ENCODE measurements around the gene AKAP5.
"Not testable (repeated sequence)": the region's sequence is repeated elsewhere in the genome, so short reads cannot be mapped to it uniquely, and the experiment has no call there.

Gene AKAP5

GRCh38 chr14:64503434-64504309 lies 38.4 kb downstream of the AKAP5 start, which contains the start of gene ZBTB25:
Gene ZBTB25 (minus strand): TSS chr14:64503838. CDS start chr14:64490533, 13,305 bp downstream.
- peak; percentile 83 for DNase-seq (ENCODE audit: low spot score)

- DNase-seq (ENCODE audit: low spot score): peak; percentile 87
These were observed 39.1 kb downstream of the AKAP5 start, which contains the start of gene ZBTB1 for GRCh38 chr14:64504310-64504896. Gene ZBTB1 (plus strand): TSS chr14:64504770. CDS start chr14:64521505, 16,735 bp downstream.

- peak; percentile 85 for DNase-seq (ENCODE audit: low spot score)
These were observed 39.8 kb downstream of the AKAP5 start for GRCh38 chr14:64504897-64505794.

- no peak for DNase-seq (ENCODE audit: low spot score)
These were observed 41.4 kb downstream of the AKAP5 start for GRCh38 chr14:64506721-64507120.

- no peak for DNase-seq (ENCODE audit: low spot score)
These were observed 42.3 kb downstream of the AKAP5 start for GRCh38 chr14:64507376-64508156.

- DNase-seq (ENCODE audit: low spot score): no peak
These were observed 43.0 kb downstream of the AKAP5 start for GRCh38 chr14:64508215-64508776.

GRCh38 chr14:64509036-64509435 lies 43.7 kb downstream of the AKAP5 start:
- DNase-seq (ENCODE audit: low spot score): no peak

- DNase-seq (ENCODE audit: low spot score): peak; percentile 61
These were observed 45.7 kb downstream of the AKAP5 start for GRCh38 chr14:64510825-64511671.

- no peak for DNase-seq (ENCODE audit: low spot score)
These were observed 48.0 kb downstream of the AKAP5 start for GRCh38 chr14:64513271-64513670.

GRCh38 chr14:64515053-64515452 lies 49.8 kb downstream of the AKAP5 start:
- no peak for DNase-seq (ENCODE audit: low spot score)

- DNase-seq (ENCODE audit: low spot score): no peak
These were observed 51.7 kb downstream of the AKAP5 start for GRCh38 chr14:64516969-64517368.

- not testable (repeated sequence) for DNase-seq (ENCODE audit: low spot score)
These were observed 52.4 kb downstream of the AKAP5 start for GRCh38 chr14:64517667-64518066.

- DNase-seq (ENCODE audit: low spot score): no peak
These were observed 52.9 kb downstream of the AKAP5 start for GRCh38 chr14:64518229-64518628.

GRCh38 chr14:64520699-64521098 lies 55.4 kb downstream of the AKAP5 start:
- no peak for DNase-seq (ENCODE audit: low spot score)

- DNase-seq (ENCODE audit: low spot score): no peak
These were observed 57.5 kb downstream of the AKAP5 start for GRCh38 chr14:64522591-64523355.
